AG09319 (cell line): ENCODE measurements around the gene RNASE4.

ENCODE experiments used
- DNase-seq: peaks from one replicate; pipeline ENCODE4 v3.0.0-alpha.2; 2010; ENCODE audit warnings: low read depth; ENCODE audit errors: extremely low read depth
- CTCF ChIP-seq: IDR thresholded peaks from 2 replicates; pipeline ENCODE4 v1.5.1; 2011; ENCODE audit warnings: low read depth, mild to moderate bottlenecking, inconsistent platforms, low read length, moderate library complexity

The RNASE4 gene

DNA sequence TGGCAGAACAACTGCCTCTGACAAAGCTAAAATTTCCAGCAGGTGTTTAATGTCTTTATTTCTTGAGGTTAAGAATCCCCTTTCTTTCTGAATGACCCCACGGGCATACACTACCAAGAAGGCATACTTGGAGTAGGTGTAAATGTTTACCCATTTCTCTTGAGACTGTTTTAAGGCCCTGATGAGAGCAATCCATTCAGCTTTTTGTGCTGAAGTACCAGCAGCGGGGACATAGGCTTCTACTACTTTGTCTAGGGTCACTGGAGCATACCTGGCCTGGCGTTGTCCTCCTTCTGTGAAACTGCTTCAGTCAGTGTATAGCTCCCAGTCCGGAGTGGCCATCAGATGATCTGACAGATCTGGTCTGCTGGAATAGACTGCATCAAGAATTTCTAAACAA lies 26.9 kb downstream of the RNASE4 start:
- no peak for TF ChIP-seq CTCF

GRCh38 chr14:20711685-20712084 lies 27.3 kb downstream of the RNASE4 start:
- TF ChIP-seq CTCF = no peak
- no peak for DNase-seq

More for the DNA sequence above, 26.9 kb downstream of the RNASE4 start:
- DNase-seq = no peak

GRCh38 chr14:20712904-20713303 lies 28.5 kb downstream of the RNASE4 start:
- no peak for DNase-seq
- TF ChIP-seq CTCF = no peak

DNA sequence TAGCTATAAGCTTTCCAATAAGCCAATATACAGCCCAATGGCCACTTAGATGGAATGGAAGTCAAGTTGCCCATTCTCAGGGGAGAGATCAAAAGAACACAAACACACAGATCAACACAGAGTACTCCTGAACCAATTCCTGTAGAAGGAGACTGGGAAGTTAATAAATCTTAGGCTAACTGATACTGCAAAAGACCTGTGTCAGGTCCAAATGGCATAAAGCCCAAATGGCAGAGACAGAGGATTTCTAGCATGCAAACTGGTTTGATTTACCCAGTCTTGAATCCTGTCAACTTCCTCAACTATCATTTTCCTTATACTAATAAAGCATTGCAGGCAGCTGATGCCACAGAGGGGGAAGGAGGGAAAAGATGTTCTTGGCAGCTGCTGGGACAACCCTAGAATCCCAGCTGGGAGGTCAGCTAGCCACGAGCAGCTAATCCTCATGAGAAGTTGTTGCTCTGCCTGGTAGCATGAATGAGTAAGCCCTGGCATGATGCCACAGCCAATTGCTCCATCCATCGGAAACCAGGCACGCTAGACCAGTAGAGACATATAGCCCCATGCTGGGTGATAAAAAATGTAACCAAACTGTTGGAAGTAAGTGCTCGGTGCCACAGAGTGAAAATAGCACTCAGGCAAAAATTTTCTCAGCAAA lies 30.4 kb downstream of the RNASE4 start:
- no peak for DNase-seq
- TF ChIP-seq CTCF = no peak

DNA sequence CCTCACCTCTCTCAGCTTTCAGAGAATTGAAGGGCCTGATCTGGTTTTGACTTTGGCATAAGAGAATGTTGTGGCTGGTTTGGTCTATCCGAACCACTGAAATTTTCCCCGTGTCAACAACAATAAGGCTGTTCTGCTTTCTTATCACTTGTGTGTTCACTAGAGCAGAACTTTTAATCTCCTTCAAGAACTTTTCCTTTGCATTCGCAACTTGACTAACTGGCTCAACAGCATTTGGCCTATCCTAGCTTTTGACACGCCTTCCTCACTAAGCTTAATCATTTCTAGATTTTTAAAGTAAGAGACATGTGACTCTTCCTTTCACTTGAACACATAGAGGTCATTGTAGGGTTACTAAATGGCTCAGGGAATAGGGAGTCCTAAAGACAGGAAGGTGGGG lies 35.4 kb downstream of the RNASE4 start:
- TF ChIP-seq CTCF = no peak
- no peak for DNase-seq

GRCh38 chr14:20720741-20721140 lies 36.4 kb downstream of the RNASE4 start:
- TF ChIP-seq CTCF = no peak
- no peak for DNase-seq

- DNase-seq = no peak
- no peak for TF ChIP-seq CTCF
These were observed 37.7 kb downstream of the RNASE4 start for GRCh38 chr14:20722016-20722415.
